Activated naive CD4-positive, alpha-beta T cell treated with anti-CD3 and anti-CD28 coated beads for 36 hours (primary cell): ENCODE measurements around the gene CBX7. TPM values are rescaled to one million over a fixed set of nuclear protein-coding genes. Genes with fewer than 3 reads are reported as not detected.

Experiments used
- CTCF ChIA-PET: fragments of 350-600 bp; sonication (Branson Sonifier 250); formaldehyde crosslinking; loops from one replicate; lab custom pipeline; 2021; ENCODE audit warnings: antibody characterized with exemption; lab: Charles Lee
- DNase-seq: peaks from one replicate; pipeline ENCODE4 v3.0.0-alpha.2; 2020
- H3K27ac Mint-ChIP-seq: one replicate; pipeline ENCODE4 v1.8.0; 2021; ENCODE audit warnings: mild to moderate bottlenecking, mixed read lengths
- H3K27me3 Mint-ChIP-seq: one replicate; pipeline ENCODE4 v1.8.0; 2021; ENCODE audit warnings: low read depth, mixed read lengths
- H3K36me3 Mint-ChIP-seq: one replicate; pipeline ENCODE4 v1.8.0; 2021; ENCODE audit warnings: low read depth, mixed read lengths
- H3K4me1 Mint-ChIP-seq: one replicate; pipeline ENCODE4 v1.8.0; 2021; ENCODE audit warnings: low read depth, mixed read lengths
- H3K4me3 Mint-ChIP-seq: one replicate; pipeline ENCODE4 v1.8.0; 2021; ENCODE audit warnings: mild to moderate bottlenecking, moderate library complexity, mixed read lengths
- H3K9me3 Mint-ChIP-seq: one replicate; pipeline ENCODE4 v1.8.0; 2021; ENCODE audit warnings: mixed read lengths
- intact Hi-C: fragments of 100-400 bp; cut with micrococcal nuclease; formaldehyde crosslinking; loops from one replicate; pipeline ENCODE4 v1.15.1; 2023
- total RNA-seq, 2 experiments: library from RNA; stranded (reverse); gene quantifications; one replicate each; pipeline ENCODE4 v1.2.3, GENCODE V29; 2021

Gene CBX7
- total RNA-seq, 2 experiments from 2014 or later: 20.8 to 24.1 TPM

- Mint-ChIP-seq H3K36me3 (no peaks in the 10 kb centered on the region), H3K27ac (no peak overlapping the region), H3K27me3 (no peaks in the 10 kb centered on the region), H3K4me1 (no peaks in the 10 kb centered on the region), H3K4me3 (no peak overlapping the region), H3K9me3 (no peaks in the 10 kb centered on the region)
- no peak for DNase-seq
- CTCF ChIA-PET: interaction anchor here (1.1 kb wide), 1 partner anchor 17 kb away, joined by 3 read pairs; no protein-coding TSS in a partner anchor
- intact Hi-C loops: no loop called here
Measured at GRCh38 chr22:39106326-39106725, 46.2 kb downstream of the CBX7 start.

GRCh38 chr22:39103431-39103830 lies 49.0 kb downstream of the CBX7 start:
- H3K4me1 Mint-ChIP-seq: peaks cover 24% of the 10 kb centered on the region
- no peak for DNase-seq
- no peak overlapping the region for H3K27ac Mint-ChIP-seq
- no peaks in the 10 kb centered on the region for H3K36me3 Mint-ChIP-seq
- intact Hi-C loops: no loop called here
- CTCF ChIA-PET: no interaction called here
- H3K9me3 Mint-ChIP-seq: no peaks in the 10 kb centered on the region
- no peaks in the 10 kb centered on the region for H3K27me3 Mint-ChIP-seq
- no peak overlapping the region for H3K4me3 Mint-ChIP-seq

GRCh38 chr22:39101226-39101625 lies 51.3 kb downstream of the CBX7 start:
- H3K4me3 Mint-ChIP-seq: no peak overlapping the region
- CTCF ChIA-PET: no interaction called here
- no peaks in the 10 kb centered on the region for H3K9me3 Mint-ChIP-seq
- no peaks in the 10 kb centered on the region for H3K27me3 Mint-ChIP-seq
- H3K4me1 Mint-ChIP-seq: peaks cover 41% of the 10 kb centered on the region
- H3K36me3 Mint-ChIP-seq: no peaks in the 10 kb centered on the region
- no peak overlapping the region for H3K27ac Mint-ChIP-seq
- no peak for DNase-seq
- intact Hi-C loops: no loop called here

GRCh38 chr22:39098576-39098975 lies 53.9 kb downstream of the CBX7 start:
- Mint-ChIP-seq H3K27me3 (no peaks in the 10 kb centered on the region), H3K36me3 (no peaks in the 10 kb centered on the region), H3K4me3 (peak overlapping the region; percentile 9), H3K9me3 (no peaks in the 10 kb centered on the region), H3K27ac (peak overlapping the region; percentile 78), H3K4me1 (peaks cover 64% of the 10 kb centered on the region)
- intact Hi-C loops: loop anchor here (5.0 kb wide), 1 partner anchor 391 kb away; the partner anchor contains the start of gene GTPBP1
- CTCF ChIA-PET: interaction anchor here (1.0 to 1.1 kb wide), 2 partner anchors 20 to 237 kb away, joined by 3 read pairs; no protein-coding TSS in a partner anchor
- no peak for DNase-seq

- H3K4me3 Mint-ChIP-seq: peak overlapping the region; percentile 67
- H3K9me3 Mint-ChIP-seq: no peaks in the 10 kb centered on the region
- no peak for DNase-seq
- intact Hi-C loops: loop anchor here (5.0 kb wide), 1 partner anchor 391 kb away; the partner anchor contains the start of gene GTPBP1
- H3K27ac Mint-ChIP-seq: peak overlapping the region; percentile 84
- CTCF ChIA-PET: interaction anchor here (1.0 to 1.1 kb wide), 2 partner anchors 20 to 237 kb away, joined by 3 read pairs; no protein-coding TSS in a partner anchor
- no peaks in the 10 kb centered on the region for H3K27me3 Mint-ChIP-seq
- H3K4me1 Mint-ChIP-seq: peaks cover 68% of the 10 kb centered on the region
- H3K36me3 Mint-ChIP-seq: no peaks in the 10 kb centered on the region
Measured at GRCh38 chr22:39098026-39098425, 54.5 kb downstream of the CBX7 start.

- Mint-ChIP-seq H3K27me3 (no peaks in the 10 kb centered on the region), H3K27ac (peak within 1 kb of the TSS; percentile 84), H3K4me1 (peaks cover 74% of the 10 kb centered on the region), H3K36me3 (no peaks in the 10 kb centered on the region), H3K9me3 (no peaks in the 10 kb centered on the region), H3K4me3 (peak within 1 kb of the TSS; percentile 67)
- CTCF ChIA-PET: interaction anchor here (1.1 kb wide), 1 partner anchor 236 kb away, joined by 3 read pairs; no protein-coding TSS in a partner anchor
- peak; percentile 71 for DNase-seq
- intact Hi-C loops: loop anchor here (5.0 kb wide), 1 partner anchor 390 kb away; the partner anchor contains the start of gene GTPBP1
Measured at GRCh38 chr22:39097098-39098020, 55.1 kb downstream of the CBX7 start, which contains the start of gene APOBEC3H. APOBEC3H (plus strand) TSS chr22:39097244; CDS start chr22:39100279, 3,035 bp downstream.

GRCh38 chr22:39095971-39096370 lies 56.5 kb downstream of the CBX7 start:
- Mint-ChIP-seq H3K9me3 (no peaks in the 10 kb centered on the region), H3K27me3 (no peaks in the 10 kb centered on the region), H3K36me3 (no peaks in the 10 kb centered on the region), H3K4me1 (peaks cover 86% of the 10 kb centered on the region), H3K4me3 (no peak overlapping the region), H3K27ac (no peak overlapping the region)
- CTCF ChIA-PET: no interaction called here
- no peak for DNase-seq
- intact Hi-C loops: loop anchor here (5.0 kb wide), 1 partner anchor 389 kb away; the partner anchor contains the start of gene GTPBP1

- Mint-ChIP-seq H3K36me3 (no peaks in the 10 kb centered on the region), H3K27me3 (no peaks in the 10 kb centered on the region), H3K9me3 (no peaks in the 10 kb centered on the region), H3K4me3 (no peak overlapping the region), H3K27ac (peak overlapping the region; percentile 68), H3K4me1 (peaks cover 90% of the 10 kb centered on the region)
- DNase-seq: peak; percentile 64
- intact Hi-C loops: loop anchor here (5.0 kb wide), 4 partner anchors 317 to 913 kb away; partner anchors contain the start of genes GTPBP1, PLA2G6 and SUN2
- CTCF ChIA-PET: interaction anchor here (0.5 to 1.3 kb wide), 4 partner anchors 19 to 225 kb away, joined by 3 to 4 read pairs (median 4); no protein-coding TSS in a partner anchor
Measured at GRCh38 chr22:39094717-39095389, 57.6 kb downstream of the CBX7 start.

GRCh38 chr22:39092111-39092862 lies 60.2 kb downstream of the CBX7 start:
- Mint-ChIP-seq H3K27ac (peak overlapping the region; percentile 91), H3K9me3 (no peaks in the 10 kb centered on the region), H3K4me1 (peaks cover 83% of the 10 kb centered on the region), H3K27me3 (no peaks in the 10 kb centered on the region), H3K4me3 (no peak overlapping the region), H3K36me3 (no peaks in the 10 kb centered on the region)
- CTCF ChIA-PET: no interaction called here
- DNase-seq: peak; percentile 71
- intact Hi-C loops: loop anchor here (5.0 kb wide), 3 partner anchors 320 to 910 kb away; partner anchors contain the start of genes PLA2G6 and SUN2

- Mint-ChIP-seq H3K36me3 (no peaks in the 10 kb centered on the region), H3K27me3 (no peaks in the 10 kb centered on the region), H3K4me3 (no peak overlapping the region), H3K9me3 (no peaks in the 10 kb centered on the region), H3K27ac (peak overlapping the region; percentile 91), H3K4me1 (peaks cover 79% of the 10 kb centered on the region)
- no peak for DNase-seq
- CTCF ChIA-PET: no interaction called here
- intact Hi-C loops: loop anchor here (2.0 to 5.0 kb wide), 4 partner anchors 217 to 909 kb away; partner anchors contain the start of genes PLA2G6 and SUN2
Measured at GRCh38 chr22:39091126-39092081, 61.1 kb downstream of the CBX7 start.
